ENCODE measurements around the gene UROS.

The UROS gene

DNA sequence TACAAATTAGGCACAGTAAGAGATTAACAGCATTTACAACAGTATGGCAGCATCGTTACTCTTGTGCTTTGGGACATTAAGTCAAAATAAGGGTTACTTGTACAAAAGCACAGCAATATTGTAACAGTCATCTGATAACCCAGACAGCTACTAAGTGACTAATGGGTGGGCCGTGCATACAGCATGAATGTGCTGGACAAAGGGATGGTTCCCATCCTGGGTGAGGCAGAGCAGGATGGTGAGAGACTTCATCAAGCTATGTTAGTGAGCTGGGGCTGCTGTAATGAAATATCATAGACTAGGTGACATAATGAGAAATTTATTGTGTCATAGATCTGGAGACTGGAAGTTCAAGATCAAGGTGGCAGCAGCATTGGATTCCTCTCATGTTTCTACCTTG is 78.1 kb downstream of the UROS start:
- no peak overlapping the region for H3K4me3 ChIP-seq (replicated peaks; ENCODE audit: low read depth, low read length)
- TF ChIP-seq, protein P1, sequence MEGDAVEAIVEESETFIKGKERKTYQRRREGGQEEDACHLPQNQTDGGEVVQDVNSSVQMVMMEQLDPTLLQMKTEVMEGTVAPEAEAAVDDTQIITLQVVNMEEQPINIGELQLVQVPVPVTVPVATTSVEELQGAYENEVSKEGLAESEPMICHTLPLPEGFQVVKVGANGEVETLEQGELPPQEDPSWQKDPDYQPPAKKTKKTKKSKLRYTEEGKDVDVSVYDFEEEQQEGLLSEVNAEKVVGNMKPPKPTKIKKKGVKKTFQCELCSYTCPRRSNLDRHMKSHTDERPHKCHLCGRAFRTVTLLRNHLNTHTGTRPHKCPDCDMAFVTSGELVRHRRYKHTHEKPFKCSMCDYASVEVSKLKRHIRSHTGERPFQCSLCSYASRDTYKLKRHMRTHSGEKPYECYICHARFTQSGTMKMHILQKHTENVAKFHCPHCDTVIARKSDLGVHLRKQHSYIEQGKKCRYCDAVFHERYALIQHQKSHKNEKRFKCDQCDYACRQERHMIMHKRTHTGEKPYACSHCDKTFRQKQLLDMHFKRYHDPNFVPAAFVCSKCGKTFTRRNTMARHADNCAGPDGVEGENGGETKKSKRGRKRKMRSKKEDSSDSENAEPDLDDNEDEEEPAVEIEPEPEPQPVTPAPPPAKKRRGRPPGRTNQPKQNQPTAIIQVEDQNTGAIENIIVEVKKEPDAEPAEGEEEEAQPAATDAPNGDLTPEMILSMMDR (IDR thresholded peaks at IDR 0.05; ENCODE audit: low read depth, low read length, missing control alignments) = no peak
- no peak for DNase-seq (ENCODE audit: extremely low read depth, low read depth)

DNA sequence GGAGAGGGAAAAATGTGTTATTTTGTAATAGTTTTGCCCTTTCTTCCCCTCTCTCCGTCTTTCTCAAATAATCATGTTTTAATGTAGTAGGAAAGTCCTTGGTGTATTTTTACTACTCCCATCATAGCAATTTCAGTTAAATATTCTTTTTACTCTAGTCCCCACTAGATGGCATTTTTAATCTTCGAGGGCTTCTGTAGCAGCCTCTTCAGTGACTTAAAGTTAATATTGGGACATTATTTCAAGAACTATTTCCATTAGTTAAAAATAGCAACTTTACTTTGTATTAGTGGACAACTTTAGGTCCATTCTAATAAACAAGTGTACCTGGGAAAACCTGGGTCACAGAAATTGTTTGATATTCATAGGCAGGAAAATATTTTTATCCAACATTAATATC is 80.6 kb downstream of the UROS start:
- DNase-seq (ENCODE audit: extremely low read depth, low read depth) = no peak
- H3K4me3 ChIP-seq (replicated peaks; ENCODE audit: low read depth, low read length) = no peak overlapping the region
- TF ChIP-seq, protein P1 (IDR thresholded peaks at IDR 0.05; ENCODE audit: low read depth, low read length, missing control alignments) = no peak

DNA sequence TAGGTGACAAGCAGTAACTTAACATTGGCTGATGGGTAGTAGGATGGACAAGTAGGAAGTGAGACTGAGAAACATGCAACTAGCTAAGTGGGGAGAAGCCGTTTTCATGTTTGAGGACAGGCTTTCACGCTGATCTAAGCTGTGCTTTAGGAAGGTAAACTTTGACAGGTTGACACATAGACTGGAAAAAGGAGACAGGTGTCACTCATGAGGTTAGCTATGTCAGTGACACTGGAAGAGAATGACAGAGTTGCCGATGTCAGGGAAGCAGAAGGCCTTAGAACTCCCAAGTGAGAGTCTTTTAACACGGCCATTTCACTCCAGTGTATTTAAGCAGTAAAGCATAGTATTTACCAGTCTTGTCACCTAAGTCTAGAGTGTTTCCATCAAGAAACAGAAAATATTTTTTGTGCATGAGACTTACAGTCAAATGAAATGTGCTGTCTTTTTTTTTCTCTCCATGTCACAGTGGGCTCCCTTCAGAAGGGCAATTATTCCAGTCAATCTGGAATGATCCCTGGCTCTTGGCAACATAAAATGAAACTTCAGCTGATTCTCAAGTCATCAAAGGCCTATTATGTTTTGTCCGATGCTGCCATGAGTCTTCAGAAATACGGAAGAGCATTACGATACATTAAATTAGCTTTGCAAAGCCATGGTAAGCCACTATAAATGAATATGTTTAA is 82.9 kb downstream of the UROS start:
- TF ChIP-seq, protein P1 (IDR thresholded peaks at IDR 0.05; ENCODE audit: low read depth, low read length, missing control alignments) = no peak
- no peak for DNase-seq (ENCODE audit: extremely low read depth, low read depth)
- H3K4me3 ChIP-seq (replicated peaks; ENCODE audit: low read depth, low read length) = no peak overlapping the region

Data from HFF-Myc (cell line).